Measurements from ENCODE around the gene TLR8. TPM values are rescaled to one million over a fixed set of nuclear protein-coding genes. Genes with fewer than 3 reads are reported as not detected.

TLR8 gene
- total RNA-seq, 4 donors from 2014 or later: 2.1 to 35.5 (median 7.9) TPM

GRCh38 chrX:12887767-12888166 lies 18.7 kb upstream of the TLR8 start:
- no peak for TF ChIP-seq CTCF (IDR thresholded peaks at IDR 0.05; ENCODE audit: low read depth)

- TF ChIP-seq CTCF (IDR thresholded peaks at IDR 0.05; ENCODE audit: low read depth): no peak
Measured at GRCh38 chrX:12890467-12890866, 16.0 kb upstream of the TLR8 start.

GRCh38 chrX:12891171-12891570 lies 15.2 kb upstream of the TLR8 start:
- TF ChIP-seq CTCF (IDR thresholded peaks at IDR 0.05; ENCODE audit: low read depth): no peak

- TF ChIP-seq CTCF (IDR thresholded peaks at IDR 0.05; ENCODE audit: low read depth): no peak
Measured at GRCh38 chrX:12891915-12892506, 14.4 kb upstream of the TLR8 start.

- TF ChIP-seq CTCF (IDR thresholded peaks at IDR 0.05; ENCODE audit: low read depth): no peak
Measured at GRCh38 chrX:12892716-12893115, 13.7 kb upstream of the TLR8 start.

- TF ChIP-seq CTCF (IDR thresholded peaks at IDR 0.05; ENCODE audit: low read depth): no peak
Measured at GRCh38 chrX:12894074-12895030, 12.1 kb upstream of the TLR8 start.

- no peak for TF ChIP-seq CTCF (IDR thresholded peaks at IDR 0.05; ENCODE audit: low read depth)
Measured at GRCh38 chrX:12895866-12896265, 10.6 kb upstream of the TLR8 start.
